ENCODE data around the gene GORASP2.

GRCh38 chr2:170896622-170897021, 32.4 kb upstream of the GORASP2 start:
- TF ChIP-seq TAF1 (IDR thresholded peaks at IDR 0.05; ENCODE audit: low read depth) (no peak), REST (IDR thresholded peaks at IDR 0.05; ENCODE audit: low read depth) (no peak), EP300 (IDR thresholded peaks at IDR 0.05; ENCODE audit: borderline replicate concordance) (no peak), RAD21 (IDR thresholded peaks at IDR 0.05; ENCODE audit: low read depth) (no peak), ZBTB7A (IDR thresholded peaks at IDR 0.05; ENCODE audit: low read depth) (no peak), FOXM1 (IDR thresholded peaks at IDR 0.05; ENCODE audit: borderline replicate concordance, low read depth) (no peak), MAX (IDR thresholded peaks at IDR 0.05) (no peak), YY1 (IDR thresholded peaks at IDR 0.05; ENCODE audit: low read depth) (no peak), NFIC (IDR thresholded peaks at IDR 0.05) (no peak), CEBPB (IDR thresholded peaks at IDR 0.05) (no peak), TCF12 (IDR thresholded peaks at IDR 0.05; ENCODE audit: low read depth) (no peak)
